Activated naive CD8-positive, alpha-beta T cell treated with anti-CD3 and anti-CD28 coated beads, Interleukin-2, amount 50 U/mL, for 24 hours (primary cell): ENCODE data around the gene FAM13A.

Source experiments
- ATAC-seq: fragments of 150-1000 bp; cut with Tn5 transposase; one replicate; pipeline ENCODE4 v1.10.0; 2021
- DNase-seq: peaks from one replicate; pipeline ENCODE4 v3.0.0; 2021
- H3K27ac Mint-ChIP-seq: one replicate; pipeline ENCODE4 v1.8.0; 2021; ENCODE audit warnings: mild to moderate bottlenecking, mixed read lengths
- H3K27me3 Mint-ChIP-seq: one replicate; pipeline ENCODE4 v1.8.0; 2021; ENCODE audit warnings: mixed read lengths
- H3K36me3 Mint-ChIP-seq: one replicate; pipeline ENCODE4 v1.8.0; 2021; ENCODE audit warnings: low read depth, mixed read lengths
- H3K4me1 Mint-ChIP-seq: one replicate; pipeline ENCODE4 v1.8.0; 2021; ENCODE audit warnings: mixed read lengths
- H3K4me3 Mint-ChIP-seq: one replicate; pipeline ENCODE4 v1.8.0; 2021; ENCODE audit warnings: mild to moderate bottlenecking, moderate library complexity, mixed read lengths
- H3K9me3 Mint-ChIP-seq: one replicate; pipeline ENCODE4 v1.8.0; 2021; ENCODE audit warnings: mixed read lengths

FAM13A gene

DNA sequence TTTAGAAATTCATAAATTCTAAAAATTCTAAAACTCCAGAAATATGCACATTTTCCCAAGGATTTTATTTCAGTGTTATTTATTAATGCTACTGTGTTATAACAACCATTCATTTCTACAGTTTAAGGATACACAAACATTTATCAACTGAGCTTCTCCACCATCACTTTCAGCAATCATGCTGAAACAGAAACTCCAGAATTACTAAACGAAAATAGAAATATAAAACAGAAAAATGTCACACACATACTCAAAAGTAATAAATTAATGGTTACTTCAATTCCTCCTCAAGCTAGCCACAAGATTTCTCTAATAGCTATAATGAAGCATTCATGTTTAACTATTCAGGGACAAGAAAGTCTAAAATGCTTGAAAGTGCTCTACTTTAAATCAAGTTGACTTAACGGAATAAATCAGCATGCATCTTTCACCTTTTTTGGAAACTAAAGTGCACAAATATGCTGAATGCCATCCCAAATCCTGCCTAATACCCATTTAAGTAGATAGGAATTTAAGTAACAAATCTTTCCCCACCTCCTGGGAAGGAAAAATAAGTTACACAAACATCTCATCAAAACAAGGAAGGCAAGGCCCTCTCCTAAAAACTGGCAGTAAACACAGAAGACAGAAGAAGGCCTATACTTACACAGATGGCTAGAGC is 563 bp downstream of the FAM13A start:
- H3K4me1 Mint-ChIP-seq = peaks cover 27% of the 10 kb centered on the region
- DNase-seq (no peak), ATAC-seq (no peak)
- peaks cover 6% of the 10 kb centered on the region for H3K27me3 Mint-ChIP-seq
- no peaks in the 10 kb centered on the region for H3K36me3 Mint-ChIP-seq
- no peak overlapping the region for H3K4me3 Mint-ChIP-seq
- peaks cover 11% of the 10 kb centered on the region for H3K9me3 Mint-ChIP-seq
- no peak overlapping the region for H3K27ac Mint-ChIP-seq

GRCh38 chr4:89055157-89056080 is 1.6 kb downstream of the FAM13A start:
- Mint-ChIP-seq H3K27me3 (peaks cover 8% of the 10 kb centered on the region), H3K9me3 (peaks cover 5% of the 10 kb centered on the region), H3K4me1 (peaks cover 27% of the 10 kb centered on the region), H3K27ac (no peak overlapping the region), H3K36me3 (no peaks in the 10 kb centered on the region), H3K4me3 (no peak overlapping the region)
- DNase-seq (no peak), ATAC-seq (peak; percentile 93)

GRCh38 chr4:89054627-89055026 is 2.4 kb downstream of the FAM13A start:
- no peaks in the 10 kb centered on the region for H3K36me3 Mint-ChIP-seq
- H3K4me1 Mint-ChIP-seq = peaks cover 27% of the 10 kb centered on the region
- no peak for ATAC-seq
- H3K27ac Mint-ChIP-seq = no peak overlapping the region
- peaks cover 5% of the 10 kb centered on the region for H3K9me3 Mint-ChIP-seq
- peaks cover 8% of the 10 kb centered on the region for H3K27me3 Mint-ChIP-seq
- H3K4me3 Mint-ChIP-seq = no peak overlapping the region
- DNase-seq = no peak

DNA sequence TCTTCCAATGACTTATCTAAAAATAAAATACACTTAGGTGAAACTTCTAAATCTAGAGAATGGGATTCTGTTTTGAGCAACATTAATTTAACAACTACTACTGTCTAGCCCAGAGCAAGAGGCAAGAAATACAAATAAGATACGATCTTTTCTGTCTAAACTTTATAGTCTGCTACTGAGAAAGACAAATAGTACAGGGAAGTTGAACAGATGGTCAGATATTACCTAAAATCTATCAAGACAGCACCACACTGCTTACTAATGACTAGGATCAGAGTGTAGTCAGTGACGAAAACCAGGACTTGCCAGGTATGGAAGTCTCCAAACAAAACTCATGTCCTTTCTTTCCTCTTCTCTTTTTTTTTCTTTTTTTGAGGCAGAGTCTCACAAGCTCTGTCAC is 7.1 kb downstream of the FAM13A start:
- Mint-ChIP-seq H3K27ac (no peak overlapping the region), H3K27me3 (peaks cover 10% of the 10 kb centered on the region), H3K4me3 (no peak overlapping the region), H3K9me3 (no peaks in the 10 kb centered on the region), H3K36me3 (no peaks in the 10 kb centered on the region), H3K4me1 (peaks cover 3% of the 10 kb centered on the region)
- ATAC-seq (no peak), DNase-seq (no peak)

- H3K36me3 Mint-ChIP-seq = no peaks in the 10 kb centered on the region
- H3K4me3 Mint-ChIP-seq = no peak overlapping the region
- DNase-seq = no peak
- no peaks in the 10 kb centered on the region for H3K4me1 Mint-ChIP-seq
- no peak for ATAC-seq
- H3K27ac Mint-ChIP-seq = no peak overlapping the region
- H3K27me3 Mint-ChIP-seq = peaks cover 7% of the 10 kb centered on the region
- peaks cover 4% of the 10 kb centered on the region for H3K9me3 Mint-ChIP-seq
These were observed 7.9 kb downstream of the FAM13A start for GRCh38 chr4:89048906-89049601.

GRCh38 chr4:89044147-89044900 is 12.7 kb downstream of the FAM13A start:
- ATAC-seq (no peak), DNase-seq (no peak)
- Mint-ChIP-seq H3K9me3 (peaks cover 4% of the 10 kb centered on the region), H3K27ac (no peak overlapping the region), H3K4me1 (no peaks in the 10 kb centered on the region), H3K4me3 (no peak overlapping the region), H3K27me3 (peaks cover 7% of the 10 kb centered on the region), H3K36me3 (no peaks in the 10 kb centered on the region)

GRCh38 chr4:89042055-89042454 is 14.9 kb downstream of the FAM13A start:
- peaks cover 5% of the 10 kb centered on the region for H3K27me3 Mint-ChIP-seq
- peaks cover 10% of the 10 kb centered on the region for H3K9me3 Mint-ChIP-seq
- H3K36me3 Mint-ChIP-seq = no peaks in the 10 kb centered on the region
- H3K4me3 Mint-ChIP-seq = no peak overlapping the region
- DNase-seq (no peak), ATAC-seq (no peak)
- H3K4me1 Mint-ChIP-seq = no peaks in the 10 kb centered on the region
- H3K27ac Mint-ChIP-seq = no peak overlapping the region

DNA sequence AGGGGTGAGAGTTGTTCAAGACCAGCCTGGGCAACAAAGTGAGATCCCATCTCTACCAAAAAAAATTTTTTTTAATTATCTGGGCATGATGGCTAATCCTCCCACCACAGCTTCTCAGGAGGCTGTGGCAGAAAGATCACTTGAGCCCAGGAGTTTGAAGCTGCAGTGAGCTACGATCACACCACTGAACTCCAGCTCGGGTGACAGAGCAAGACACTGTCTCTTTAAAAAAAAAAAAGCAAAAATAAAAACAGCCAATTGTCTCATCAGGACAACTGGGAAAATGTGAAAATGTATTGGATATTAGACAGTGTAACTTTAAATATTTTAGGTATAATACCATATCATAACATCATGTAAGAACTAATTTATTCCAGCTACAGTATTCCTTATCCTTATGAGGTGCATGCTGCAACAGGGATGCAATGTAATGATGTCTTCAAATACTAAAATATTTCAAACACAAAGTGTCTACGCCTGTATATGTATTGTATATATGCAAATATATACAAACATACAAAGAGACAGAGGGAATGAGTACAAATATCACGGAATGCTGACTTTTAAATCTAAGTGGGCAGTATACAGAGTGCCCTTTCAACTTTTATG is 17.2 kb downstream of the FAM13A start:
- ATAC-seq = no peak
- no peak for DNase-seq
- Mint-ChIP-seq H3K4me1 (no peaks in the 10 kb centered on the region), H3K27me3 (peaks cover 5% of the 10 kb centered on the region), H3K36me3 (peaks cover 2% of the 10 kb centered on the region), H3K4me3 (no peak overlapping the region), H3K27ac (no peak overlapping the region), H3K9me3 (peaks cover 24% of the 10 kb centered on the region)

GRCh38 chr4:89036535-89036934 is 20.4 kb downstream of the FAM13A start:
- DNase-seq = no peak
- no peak for ATAC-seq
- Mint-ChIP-seq H3K4me1 (no peaks in the 10 kb centered on the region), H3K4me3 (no peak overlapping the region), H3K27me3 (no peaks in the 10 kb centered on the region), H3K36me3 (peaks cover 3% of the 10 kb centered on the region), H3K27ac (no peak overlapping the region), H3K9me3 (peaks cover 20% of the 10 kb centered on the region)

GRCh38 chr4:89031272-89031671 is 25.7 kb downstream of the FAM13A start:
- ATAC-seq = no peak
- H3K27me3 Mint-ChIP-seq = no peaks in the 10 kb centered on the region
- peaks cover 5% of the 10 kb centered on the region for H3K4me1 Mint-ChIP-seq

DNA sequence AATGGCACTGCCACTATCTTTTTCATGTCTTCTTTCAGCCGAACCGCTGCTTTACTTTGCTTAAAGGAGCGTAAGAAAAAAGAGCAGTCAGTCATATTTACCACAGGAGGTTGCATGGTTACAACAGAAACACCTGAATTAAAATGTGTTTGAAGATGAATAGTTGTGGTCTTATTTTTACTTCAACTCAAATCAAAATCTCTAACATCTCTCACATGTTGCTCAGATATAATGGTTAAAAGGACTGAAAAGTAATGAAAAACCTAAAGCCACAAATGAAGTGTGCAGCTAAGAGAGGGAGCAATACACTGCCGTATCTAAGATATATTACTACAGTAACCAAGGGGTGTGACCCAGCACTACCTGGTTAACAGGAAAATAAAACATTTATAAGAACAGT is 27.4 kb downstream of the FAM13A start:
- Mint-ChIP-seq H3K27me3 (no peaks in the 10 kb centered on the region), H3K27ac (no peak overlapping the region), H3K4me1 (peaks cover 5% of the 10 kb centered on the region), H3K9me3 (no peaks in the 10 kb centered on the region), H3K4me3 (no peak overlapping the region), H3K36me3 (no peaks in the 10 kb centered on the region)
- DNase-seq = no peak
- ATAC-seq = no peak

More at GRCh38 chr4:89031272-89031671, 25.7 kb downstream of the FAM13A start:
- H3K27ac Mint-ChIP-seq = no peak overlapping the region
- peaks cover 3% of the 10 kb centered on the region for H3K36me3 Mint-ChIP-seq
- no peak for DNase-seq
- no peak overlapping the region for H3K4me3 Mint-ChIP-seq
- H3K9me3 Mint-ChIP-seq = peaks cover 14% of the 10 kb centered on the region

GRCh38 chr4:89026542-89026941 is 30.4 kb downstream of the FAM13A start:
- ATAC-seq (no peak), DNase-seq (no peak)
- H3K9me3 Mint-ChIP-seq = no peaks in the 10 kb centered on the region
- H3K27me3 Mint-ChIP-seq = no peaks in the 10 kb centered on the region
- no peaks in the 10 kb centered on the region for H3K36me3 Mint-ChIP-seq
- H3K4me3 Mint-ChIP-seq = no peak overlapping the region
- peaks cover 5% of the 10 kb centered on the region for H3K4me1 Mint-ChIP-seq
- no peak overlapping the region for H3K27ac Mint-ChIP-seq

- Mint-ChIP-seq H3K27me3 (no peaks in the 10 kb centered on the region), H3K4me1 (no peaks in the 10 kb centered on the region), H3K27ac (no peak overlapping the region), H3K4me3 (no peak overlapping the region), H3K36me3 (no peaks in the 10 kb centered on the region), H3K9me3 (no peaks in the 10 kb centered on the region)
- ATAC-seq (peak; percentile 85), DNase-seq (peak; percentile 34)
These were observed 32.8 kb downstream of the FAM13A start for GRCh38 chr4:89024051-89024675.
